Memory B cell (primary cell): Measurements from ENCODE around the gene CEACAM7.

Source experiments
- ATAC-seq: fragments of 150-1000 bp; cut with Tn5 transposase; 2 replicates; pipeline ENCODE4 v1.10.0; 2021; ENCODE audit warnings: low read depth, mild to moderate bottlenecking, moderate library complexity
- DNase-seq, 2 donors: peaks; one replicate each; pipeline ENCODE4 v3.0.0; 2022; ENCODE audit warnings: low spot score in 2 of 2
- H3K27ac Mint-ChIP-seq: one replicate; pipeline ENCODE4 v1.8.0; 2022; ENCODE audit warnings: mild to moderate bottlenecking, moderate library complexity, mixed read lengths
- H3K27me3 Mint-ChIP-seq: one replicate; pipeline ENCODE4 v1.8.0; 2022; ENCODE audit warnings: mixed read lengths
- H3K36me3 Mint-ChIP-seq: one replicate; pipeline ENCODE4 v1.8.0; 2022; ENCODE audit warnings: mild to moderate bottlenecking, mixed read lengths
- H3K4me1 Mint-ChIP-seq: one replicate; pipeline ENCODE4 v1.8.0; 2022; ENCODE audit warnings: mixed read lengths
- H3K4me3 Mint-ChIP-seq: one replicate; pipeline ENCODE4 v1.8.0; 2022; ENCODE audit warnings: mild to moderate bottlenecking, moderate library complexity, mixed read lengths
- H3K9me3 Mint-ChIP-seq: one replicate; pipeline ENCODE4 v1.8.0; 2022; ENCODE audit warnings: mixed read lengths

The CEACAM7 gene

DNA sequence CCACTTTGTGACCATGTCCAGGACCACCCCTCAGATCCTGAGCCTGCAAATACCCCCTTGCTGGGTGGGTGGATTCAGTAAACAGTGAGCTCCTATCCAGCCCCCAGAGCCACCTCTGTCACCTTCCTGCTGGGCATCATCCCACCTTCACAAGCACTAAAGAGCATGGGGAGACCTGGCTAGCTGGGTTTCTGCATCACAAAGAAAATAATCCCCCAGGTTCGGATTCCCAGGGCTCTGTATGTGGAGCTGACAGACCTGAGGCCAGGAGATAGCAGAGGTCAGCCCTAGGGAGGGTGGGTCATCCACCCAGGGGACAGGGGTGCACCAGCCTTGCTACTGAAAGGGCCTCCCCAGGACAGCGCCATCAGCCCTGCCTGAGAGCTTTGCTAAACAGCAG is 7.7 kb upstream of the CEACAM7 start:
- Mint-ChIP-seq H3K9me3 (peaks cover 11% of the 10 kb centered on the region), H3K36me3 (no peaks in the 10 kb centered on the region), H3K4me1 (peaks cover 4% of the 10 kb centered on the region), H3K4me3 (no peak overlapping the region), H3K27ac (no peak overlapping the region), H3K27me3 (peaks cover 35% of the 10 kb centered on the region)
- DNase-seq (no peak), ATAC-seq (no peak)

DNA sequence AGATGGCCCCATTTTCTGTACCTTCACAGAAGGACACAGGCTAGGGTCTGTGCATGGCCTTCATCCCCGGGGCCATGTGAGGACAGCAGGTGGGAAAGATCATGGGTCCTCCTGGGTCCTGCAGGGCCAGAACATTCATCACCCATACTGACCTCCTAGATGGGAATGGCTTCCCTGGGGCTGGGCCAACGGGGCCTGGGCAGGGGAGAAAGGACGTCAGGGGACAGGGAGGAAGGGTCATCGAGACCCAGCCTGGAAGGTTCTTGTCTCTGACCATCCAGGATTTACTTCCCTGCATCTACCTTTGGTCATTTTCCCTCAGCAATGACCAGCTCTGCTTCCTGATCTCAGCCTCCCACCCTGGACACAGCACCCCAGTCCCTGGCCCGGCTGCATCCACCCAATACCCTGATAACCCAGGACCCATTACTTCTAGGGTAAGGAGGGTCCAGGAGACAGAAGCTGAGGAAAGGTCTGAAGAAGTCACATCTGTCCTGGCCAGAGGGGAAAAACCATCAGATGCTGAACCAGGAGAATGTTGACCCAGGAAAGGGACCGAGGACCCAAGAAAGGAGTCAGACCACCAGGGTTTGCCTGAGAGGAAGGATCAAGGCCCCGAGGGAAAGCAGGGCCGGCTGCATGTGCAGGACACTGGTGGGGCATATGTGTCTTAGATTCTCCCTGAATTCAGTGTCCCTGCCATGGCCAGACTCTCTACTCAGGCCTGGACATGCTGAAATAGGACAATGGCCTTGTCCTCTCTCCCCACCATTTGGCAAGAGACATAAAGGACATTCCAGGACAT is 7.0 kb upstream of the CEACAM7 start:
- H3K36me3 Mint-ChIP-seq: no peaks in the 10 kb centered on the region
- ATAC-seq (no peak), DNase-seq (no peak)
- peaks cover 35% of the 10 kb centered on the region for H3K27me3 Mint-ChIP-seq
- H3K4me1 Mint-ChIP-seq: peaks cover 4% of the 10 kb centered on the region
- no peak overlapping the region for H3K4me3 Mint-ChIP-seq
- H3K9me3 Mint-ChIP-seq: peaks cover 11% of the 10 kb centered on the region
- H3K27ac Mint-ChIP-seq: no peak overlapping the region

DNA sequence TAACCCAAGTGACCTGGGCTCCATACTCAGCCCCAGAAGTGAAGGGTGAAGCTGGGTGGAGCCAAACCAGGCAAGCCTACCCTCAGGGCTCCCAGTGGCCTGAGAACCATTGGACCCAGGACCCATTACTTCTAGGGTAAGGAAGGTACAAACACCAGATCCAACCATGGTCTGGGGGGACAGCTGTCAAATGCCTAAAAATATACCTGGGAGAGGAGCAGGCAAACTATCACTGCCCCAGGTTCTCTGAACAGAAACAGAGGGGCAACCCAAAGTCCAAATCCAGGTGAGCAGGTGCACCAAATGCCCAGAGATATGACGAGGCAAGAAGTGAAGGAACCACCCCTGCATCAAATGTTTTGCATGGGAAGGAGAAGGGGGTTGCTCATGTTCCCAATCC is 6.1 kb upstream of the CEACAM7 start:
- Mint-ChIP-seq H3K9me3 (peaks cover 11% of the 10 kb centered on the region), H3K36me3 (no peaks in the 10 kb centered on the region), H3K4me3 (no peak overlapping the region), H3K4me1 (peaks cover 4% of the 10 kb centered on the region), H3K27ac (no peak overlapping the region), H3K27me3 (peaks cover 33% of the 10 kb centered on the region)
- no peak for ATAC-seq
- no peak for DNase-seq

DNA sequence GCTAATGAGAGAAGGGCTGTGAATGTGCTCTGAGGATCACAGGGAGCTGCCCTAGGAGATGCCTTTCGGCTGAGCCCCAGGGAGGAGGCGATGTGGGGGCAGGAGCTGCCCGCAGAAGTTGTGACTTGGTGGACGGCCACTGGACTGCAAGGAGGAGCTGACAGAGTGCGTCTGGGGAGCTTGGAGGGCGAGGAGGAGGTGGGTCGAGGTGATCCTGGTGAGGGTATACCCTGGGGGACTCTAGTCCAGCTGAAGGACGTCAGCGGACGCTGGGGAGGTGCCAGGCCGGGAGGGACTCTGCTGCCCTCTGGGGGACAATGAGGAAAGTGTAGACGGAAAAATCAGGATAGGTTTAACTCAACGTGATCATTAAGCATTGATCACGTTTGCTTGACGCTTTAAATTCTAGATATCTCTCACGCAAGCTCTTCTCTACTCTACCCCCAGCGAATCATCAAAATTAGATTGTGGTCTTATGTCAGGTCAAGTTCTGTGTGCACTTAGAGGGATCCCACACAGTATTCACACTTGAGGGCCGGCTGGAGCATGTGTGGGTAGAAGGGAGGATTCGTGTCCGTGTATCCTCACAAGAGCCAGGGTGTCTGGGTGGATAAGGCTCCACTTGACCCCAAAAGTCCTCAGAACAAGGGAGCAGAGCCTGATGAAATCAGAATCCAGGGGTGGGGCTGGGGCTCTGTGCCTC is 3.3 kb upstream of the CEACAM7 start:
- Mint-ChIP-seq H3K4me1 (no peaks in the 10 kb centered on the region), H3K36me3 (no peaks in the 10 kb centered on the region), H3K27me3 (peaks cover 36% of the 10 kb centered on the region), H3K27ac (no peak overlapping the region), H3K9me3 (peaks cover 11% of the 10 kb centered on the region), H3K4me3 (no peak overlapping the region)
- ATAC-seq (no peak), DNase-seq (no peak)

DNA sequence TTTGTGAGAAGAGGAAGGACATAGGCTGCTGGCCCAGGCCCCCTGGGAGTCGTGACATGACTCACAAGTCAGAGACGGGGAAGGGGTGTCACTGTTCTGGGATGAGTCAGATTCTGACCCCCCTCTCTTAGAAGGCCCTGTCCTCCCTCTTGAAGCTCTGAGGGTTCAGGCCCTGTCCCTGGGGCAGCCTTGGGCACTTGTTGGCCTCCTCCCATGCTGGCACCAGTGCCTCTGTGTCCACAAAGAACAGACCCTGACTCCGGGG is 2.7 kb upstream of the CEACAM7 start:
- H3K27me3 Mint-ChIP-seq: peaks cover 34% of the 10 kb centered on the region
- ATAC-seq (no peak), DNase-seq (no peak)

DNA sequence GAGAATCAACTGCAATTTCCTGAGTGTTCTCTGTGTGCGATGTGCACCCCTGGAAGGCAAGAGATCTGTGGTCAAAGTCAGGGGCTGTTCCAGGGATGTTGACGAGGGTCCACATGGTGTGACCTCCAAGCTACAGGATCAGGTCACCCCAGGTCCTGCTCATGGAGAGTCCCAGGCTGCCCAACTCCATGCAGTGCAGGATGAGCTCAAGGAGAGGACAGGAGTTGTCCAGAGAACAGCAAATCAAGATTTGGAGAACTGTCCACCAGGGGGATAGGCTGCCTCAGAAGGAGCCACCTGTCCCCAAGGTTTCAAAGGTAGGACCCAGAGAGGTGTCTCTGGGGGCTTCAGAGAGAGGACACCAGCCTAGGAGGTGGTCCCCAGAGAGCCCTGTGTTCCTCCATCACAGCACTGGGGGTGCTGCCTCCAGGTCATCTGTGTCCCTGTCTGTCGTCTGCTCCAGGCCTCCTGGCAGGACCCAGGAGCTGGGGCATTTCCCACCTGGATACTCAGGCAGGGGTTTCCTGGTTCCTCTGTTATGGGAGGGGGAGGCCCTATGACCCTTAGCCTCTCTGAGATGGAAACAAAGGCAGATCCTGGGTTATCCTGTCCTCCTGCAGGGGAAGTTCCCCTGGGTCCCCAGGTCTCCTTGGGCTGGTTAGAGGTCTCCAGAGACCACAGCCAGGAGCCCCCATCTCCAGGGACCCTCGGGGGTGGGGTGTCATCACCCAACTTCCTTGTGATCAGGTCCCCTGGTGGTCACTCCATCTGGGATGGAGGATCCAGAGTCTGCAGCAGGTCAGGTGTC is 2.1 kb upstream of the CEACAM7 start:
- no peak overlapping the region for H3K4me3 Mint-ChIP-seq
- no peaks in the 10 kb centered on the region for H3K4me1 Mint-ChIP-seq
- peaks cover 11% of the 10 kb centered on the region for H3K9me3 Mint-ChIP-seq
- DNase-seq (no peak), ATAC-seq (no peak)
- no peaks in the 10 kb centered on the region for H3K36me3 Mint-ChIP-seq
- peaks cover 31% of the 10 kb centered on the region for H3K27me3 Mint-ChIP-seq
- no peak overlapping the region for H3K27ac Mint-ChIP-seq

More for the DNA sequence above, 2.7 kb upstream of the CEACAM7 start:
- H3K36me3 Mint-ChIP-seq: no peaks in the 10 kb centered on the region
- H3K4me1 Mint-ChIP-seq: no peaks in the 10 kb centered on the region
- no peak overlapping the region for H3K4me3 Mint-ChIP-seq
- H3K9me3 Mint-ChIP-seq: peaks cover 11% of the 10 kb centered on the region
- H3K27ac Mint-ChIP-seq: no peak overlapping the region

DNA sequence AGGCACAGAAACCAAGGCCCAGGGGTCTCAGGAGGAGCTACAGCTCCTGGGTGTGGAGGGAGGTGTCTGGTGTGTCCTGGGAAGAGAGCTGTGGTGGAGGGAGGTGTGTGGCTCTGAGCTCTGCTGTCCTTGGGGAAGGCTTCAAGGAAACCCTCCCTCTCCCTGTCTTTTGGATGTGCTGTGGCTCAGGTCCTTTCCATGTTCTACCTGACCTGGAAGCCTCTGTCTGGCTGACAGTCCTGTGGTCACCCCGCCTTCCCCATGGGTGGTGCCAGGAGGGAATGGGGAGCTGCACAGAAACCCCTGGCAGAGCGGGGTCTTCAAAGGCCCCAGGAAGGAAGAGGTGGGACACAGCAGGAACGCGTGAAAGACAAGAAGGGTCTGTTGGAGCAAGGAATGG is 617 bp upstream of the CEACAM7 start:
- DNase-seq: no peak
- Mint-ChIP-seq H3K4me1 (no peaks in the 10 kb centered on the region), H3K36me3 (no peaks in the 10 kb centered on the region), H3K9me3 (peaks cover 11% of the 10 kb centered on the region), H3K27me3 (peaks cover 24% of the 10 kb centered on the region), H3K4me3 (no peak overlapping the region), H3K27ac (no peak overlapping the region)
- ATAC-seq: no peak

DNA sequence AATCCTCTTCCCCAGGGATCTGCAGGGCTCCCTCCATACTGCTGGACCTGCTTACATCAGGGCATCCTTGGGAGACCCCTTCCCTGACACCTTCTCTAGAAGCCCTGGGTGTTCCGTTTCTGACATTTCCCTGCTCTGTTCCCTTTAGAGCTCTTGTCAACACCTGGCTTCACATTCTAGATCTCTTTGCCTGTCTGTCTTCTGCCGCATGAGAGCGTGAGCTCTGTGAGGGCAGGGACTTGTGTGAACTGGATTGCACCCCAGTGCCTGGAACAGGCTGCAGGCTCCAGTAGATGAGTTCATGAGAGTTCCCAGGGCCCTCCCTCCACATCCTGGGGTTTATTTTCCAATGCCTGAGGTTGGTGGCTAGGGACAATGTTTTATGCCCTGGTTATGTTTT is 651 bp downstream of the CEACAM7 start:
- DNase-seq (no peak), ATAC-seq (no peak)
- H3K27me3 Mint-ChIP-seq: peaks cover 26% of the 10 kb centered on the region
- no peak overlapping the region for H3K27ac Mint-ChIP-seq
- H3K9me3 Mint-ChIP-seq: peaks cover 3% of the 10 kb centered on the region
- no peak overlapping the region for H3K4me3 Mint-ChIP-seq
- no peaks in the 10 kb centered on the region for H3K4me1 Mint-ChIP-seq
- H3K36me3 Mint-ChIP-seq: no peaks in the 10 kb centered on the region

DNA sequence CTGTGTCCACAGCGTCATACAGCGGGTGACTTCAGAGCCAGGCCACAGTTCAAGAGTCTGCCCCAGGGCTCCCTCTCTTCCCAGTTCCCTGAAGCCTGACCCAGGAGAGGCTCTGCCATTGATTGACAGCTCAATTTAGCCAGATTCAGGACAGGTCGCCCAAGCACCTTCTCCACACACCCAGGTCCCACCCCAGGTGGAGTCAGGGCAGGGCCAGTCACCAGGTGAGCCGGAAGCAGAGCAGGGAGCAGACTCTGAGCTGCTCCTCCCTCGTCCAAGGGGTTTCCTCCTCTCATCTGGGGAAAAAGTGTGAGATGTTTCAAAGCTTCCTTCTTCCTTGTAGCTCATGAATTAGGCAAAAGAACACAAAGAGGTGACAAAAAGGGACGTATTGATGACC is 5.6 kb downstream of the CEACAM7 start:
- peaks cover 14% of the 10 kb centered on the region for H3K27me3 Mint-ChIP-seq
- no peaks in the 10 kb centered on the region for H3K4me1 Mint-ChIP-seq
- no peaks in the 10 kb centered on the region for H3K36me3 Mint-ChIP-seq
- DNase-seq (no peak), ATAC-seq (no peak)
- no peak overlapping the region for H3K4me3 Mint-ChIP-seq
- H3K9me3 Mint-ChIP-seq: no peaks in the 10 kb centered on the region
- no peak overlapping the region for H3K27ac Mint-ChIP-seq

DNA sequence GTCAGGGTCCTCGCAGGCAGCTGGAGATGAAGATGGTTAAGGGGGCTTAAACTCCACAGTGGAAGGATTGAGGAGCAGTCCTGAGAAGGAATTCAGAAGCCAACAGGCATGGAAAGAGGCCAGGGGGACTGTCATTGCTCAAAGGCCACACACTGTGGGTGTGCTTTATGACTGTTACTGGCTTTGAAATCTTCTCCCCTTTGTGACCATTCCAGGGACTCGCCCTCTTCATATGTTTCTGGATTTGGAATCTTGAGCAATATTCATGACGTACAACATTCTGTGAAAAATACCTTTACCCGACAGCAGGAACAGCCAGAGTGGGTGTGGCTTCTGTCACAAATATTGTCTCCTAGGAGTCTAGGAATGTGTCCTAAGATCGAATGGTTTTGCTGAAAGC is 16.6 kb downstream of the CEACAM7 start:
- ATAC-seq (no peak), DNase-seq (no peak)
- Mint-ChIP-seq H3K4me3 (no peak overlapping the region), H3K27me3 (peaks cover 16% of the 10 kb centered on the region), H3K4me1 (peaks cover 4% of the 10 kb centered on the region), H3K9me3 (peaks cover 10% of the 10 kb centered on the region), H3K27ac (no peak overlapping the region), H3K36me3 (no peaks in the 10 kb centered on the region)

DNA sequence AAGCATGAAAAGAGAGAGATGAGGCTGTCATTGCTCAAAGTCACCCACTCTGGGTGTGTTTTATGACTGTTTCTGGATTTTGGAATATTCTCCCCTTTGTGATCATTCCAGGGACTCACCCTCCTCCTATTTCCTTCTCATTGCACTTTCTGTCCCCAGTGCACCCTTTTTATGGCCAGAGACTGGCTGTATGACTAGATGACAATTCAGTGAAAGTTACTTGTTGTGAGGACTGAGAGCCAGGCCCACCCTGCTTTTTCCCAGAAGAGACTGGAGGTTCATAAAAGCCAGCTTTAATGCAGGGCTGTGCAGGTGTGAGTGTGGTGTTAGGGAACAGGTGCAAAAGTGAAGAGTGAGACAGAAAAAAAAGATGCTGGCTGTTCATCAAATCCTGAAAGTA is 17.3 kb downstream of the CEACAM7 start:
- DNase-seq (no peak), ATAC-seq (no peak)
- Mint-ChIP-seq H3K36me3 (no peaks in the 10 kb centered on the region), H3K27me3 (peaks cover 14% of the 10 kb centered on the region), H3K4me3 (no peak overlapping the region), H3K27ac (no peak overlapping the region), H3K9me3 (peaks cover 10% of the 10 kb centered on the region), H3K4me1 (peaks cover 4% of the 10 kb centered on the region)

DNA sequence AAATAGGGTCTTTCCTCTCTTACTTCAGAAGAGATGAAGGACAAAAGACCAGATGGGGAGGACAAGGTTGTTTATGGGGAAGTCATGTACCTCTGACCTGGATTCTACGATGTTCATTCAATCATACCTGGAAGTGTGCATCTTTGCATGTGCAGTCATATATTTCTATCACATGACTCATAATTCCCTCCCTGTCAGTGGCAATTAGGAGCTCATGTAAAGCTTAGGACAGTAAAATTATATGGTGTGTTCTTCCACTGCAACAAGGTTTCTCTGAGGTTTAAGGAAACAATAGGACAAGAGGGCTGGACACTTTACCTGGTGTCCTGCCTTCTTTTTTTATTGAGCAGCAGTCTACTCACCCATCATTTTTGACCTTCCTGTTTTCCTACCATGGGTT is 19.8 kb downstream of the CEACAM7 start:
- no peaks in the 10 kb centered on the region for H3K36me3 Mint-ChIP-seq
- H3K9me3 Mint-ChIP-seq: peaks cover 22% of the 10 kb centered on the region
- no peak overlapping the region for H3K27ac Mint-ChIP-seq
- ATAC-seq (no peak), DNase-seq (no peak)
- peaks cover 4% of the 10 kb centered on the region for H3K4me1 Mint-ChIP-seq
- H3K4me3 Mint-ChIP-seq: no peak overlapping the region
- peaks cover 14% of the 10 kb centered on the region for H3K27me3 Mint-ChIP-seq

DNA sequence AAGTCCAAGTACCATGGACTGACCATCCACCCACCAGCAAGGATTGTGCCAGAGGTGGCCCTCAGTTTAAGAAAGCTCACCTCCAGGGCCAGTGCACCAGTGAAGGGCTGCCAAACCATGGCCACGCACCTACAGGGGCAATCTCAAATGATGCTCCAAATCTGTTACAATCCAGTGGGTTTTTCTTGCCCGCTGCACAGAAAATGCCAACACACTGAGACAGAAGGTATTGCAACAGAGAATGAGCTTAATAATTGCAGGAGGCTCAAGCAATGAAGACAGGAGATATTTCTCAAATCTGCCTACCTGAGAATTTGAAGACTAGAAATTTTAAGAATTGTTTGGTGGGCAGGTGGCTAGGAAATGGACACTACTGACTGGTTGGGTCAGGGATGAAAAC is 22.0 kb downstream of the CEACAM7 start:
- H3K4me3 Mint-ChIP-seq: no peak overlapping the region
- H3K27me3 Mint-ChIP-seq: peaks cover 8% of the 10 kb centered on the region
- peaks cover 20% of the 10 kb centered on the region for H3K9me3 Mint-ChIP-seq
- H3K27ac Mint-ChIP-seq: no peak overlapping the region
- H3K36me3 Mint-ChIP-seq: no peaks in the 10 kb centered on the region
- ATAC-seq (no peak), DNase-seq (no peak)
- H3K4me1 Mint-ChIP-seq: no peaks in the 10 kb centered on the region

DNA sequence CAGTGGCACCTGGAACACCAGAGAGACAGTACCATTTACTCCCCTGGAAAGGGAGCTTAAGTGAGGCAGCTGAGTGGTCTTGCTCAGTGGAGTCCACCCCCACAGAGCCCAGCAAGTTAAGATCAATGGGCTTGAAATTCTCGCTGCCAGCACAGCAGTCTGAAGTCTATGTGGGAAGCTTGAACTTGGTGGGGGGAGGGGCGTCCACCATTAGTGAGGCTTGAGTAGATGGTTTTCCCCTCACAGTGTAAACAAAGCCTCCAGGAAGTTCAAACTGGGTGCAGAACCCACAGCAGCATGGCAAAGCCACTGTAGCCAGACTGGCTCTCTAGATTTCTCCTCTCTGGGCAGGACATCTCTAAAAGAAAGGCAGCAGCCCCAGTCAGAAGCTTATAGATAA is 30.9 kb downstream of the CEACAM7 start:
- H3K27ac Mint-ChIP-seq: no peak overlapping the region
- H3K27me3 Mint-ChIP-seq: peaks cover 16% of the 10 kb centered on the region
- DNase-seq: no peak
- no peaks in the 10 kb centered on the region for H3K4me1 Mint-ChIP-seq
- no peak for ATAC-seq
- peaks cover 11% of the 10 kb centered on the region for H3K9me3 Mint-ChIP-seq
- H3K4me3 Mint-ChIP-seq: no peak overlapping the region
- peaks cover 3% of the 10 kb centered on the region for H3K36me3 Mint-ChIP-seq
